CD4-positive, alpha-beta T cell treated with Interleukin-6 at 100 ng/mL for 8 hours (primary cell): Measurements from ENCODE around the gene CYB5R3.
A peak's percentile ranks its signal among the peaks of the same experiment; 100 is the strongest.
"Not testable (repeated sequence)": the region's sequence is repeated elsewhere in the genome, so short reads cannot be mapped to it uniquely, and the experiment has no call there.

Experiments
- DNase-seq: peaks from one replicate; pipeline ENCODE4 v3.0.0-alpha.2; 2020; ENCODE audit warnings: mixed read lengths, low spot score

Gene CYB5R3

GRCh38 chr22:42678894-42679293 lies 29.7 kb upstream of the CYB5R3 start:
- no peak for DNase-seq

GRCh38 chr22:42677936-42678335 lies 28.7 kb upstream of the CYB5R3 start:
- not testable (repeated sequence) for DNase-seq

- DNase-seq = no peak
Measured at GRCh38 chr22:42676059-42676607, 26.9 kb upstream of the CYB5R3 start.

- no peak for DNase-seq
Measured at GRCh38 chr22:42673898-42674401, 24.8 kb upstream of the CYB5R3 start.

GRCh38 chr22:42673071-42673470 lies 23.9 kb upstream of the CYB5R3 start:
- not testable (repeated sequence) for DNase-seq

GRCh38 chr22:42670921-42671709 lies 21.9 kb upstream of the CYB5R3 start:
- DNase-seq = no peak

GRCh38 chr22:42670046-42670445 lies 20.9 kb upstream of the CYB5R3 start:
- no peak for DNase-seq

GRCh38 chr22:42666393-42666792 lies 17.2 kb upstream of the CYB5R3 start:
- DNase-seq = not testable (repeated sequence)

GRCh38 chr22:42664976-42665831 lies 16.0 kb upstream of the CYB5R3 start:
- no peak for DNase-seq

GRCh38 chr22:42661985-42662831 lies 13.0 kb upstream of the CYB5R3 start:
- DNase-seq = peak; percentile 72

- no peak for DNase-seq
Measured at GRCh38 chr22:42656578-42656977, 7.4 kb upstream of the CYB5R3 start.

- DNase-seq = no peak
Measured at GRCh38 chr22:42655693-42656092, 6.5 kb upstream of the CYB5R3 start.

- no peak for DNase-seq
Measured at GRCh38 chr22:42654436-42655073, 5.4 kb upstream of the CYB5R3 start.

GRCh38 chr22:42653999-42654398 lies 4.8 kb upstream of the CYB5R3 start:
- DNase-seq = no peak

GRCh38 chr22:42651134-42651533 lies 1.9 kb upstream of the CYB5R3 start:
- DNase-seq = no peak

- DNase-seq = peak; percentile 21
Measured at GRCh38 chr22:42648368-42649245, 585 bp downstream of the CYB5R3 start.

- no peak for DNase-seq
Measured at GRCh38 chr22:42648017-42648367, 1.2 kb downstream of the CYB5R3 start.

- DNase-seq = no peak
Measured at GRCh38 chr22:42646569-42647525, 2.3 kb downstream of the CYB5R3 start.

GRCh38 chr22:42645938-42646568 lies 3.1 kb downstream of the CYB5R3 start:
- DNase-seq = no peak
